Retinal pigment epithelial cell (primary cell): ENCODE results near the gene MYMK.

ENCODE experiments used
- DNase-seq: peaks from one replicate; pipeline ENCODE4 v3.0.0-alpha.2; 2010; ENCODE audit warnings: low read depth
- H3K4me3 ChIP-seq: 2 replicates; pipeline ENCODE4 v1.5.1; 2011; ENCODE audit warnings: mild to moderate bottlenecking, low read length, control low read depth, moderate library complexity
- CTCF ChIP-seq: conservative IDR thresholded peaks from 2 replicates; pipeline ENCODE4 v1.5.1; 2011; ENCODE audit warnings: low read depth, low read length, control low read depth, inconsistent platforms

Gene MYMK

GRCh38 chr9:133474853-133475252, 49.9 kb downstream of the MYMK start:
- no peak for DNase-seq
- TF ChIP-seq CTCF, result no peak
- H3K4me3 ChIP-seq, result no peak overlapping the region

- no peak for TF ChIP-seq CTCF
- H3K4me3 ChIP-seq, result no peak overlapping the region
- DNase-seq, result no peak
Measured at GRCh38 chr9:133474215-133474614, 50.5 kb downstream of the MYMK start.

GRCh38 chr9:133473743-133474142, 51.0 kb downstream of the MYMK start:
- H3K4me3 ChIP-seq, result no peak overlapping the region
- no peak for TF ChIP-seq CTCF
- no peak for DNase-seq

- DNase-seq, result no peak
- no peak for TF ChIP-seq CTCF
- H3K4me3 ChIP-seq, result no peak overlapping the region
Measured at GRCh38 chr9:133472753-133473378, 51.9 kb downstream of the MYMK start.

GRCh38 chr9:133472277-133472645, 52.5 kb downstream of the MYMK start:
- no peak for TF ChIP-seq CTCF
- H3K4me3 ChIP-seq, result no peak overlapping the region
- DNase-seq, result no peak

GRCh38 chr9:133471551-133472276, 53.0 kb downstream of the MYMK start:
- no peak for TF ChIP-seq CTCF
- no peak overlapping the region for H3K4me3 ChIP-seq
- DNase-seq, result no peak

- H3K4me3 ChIP-seq, result no peak overlapping the region
- TF ChIP-seq CTCF, result no peak
- no peak for DNase-seq
Measured at GRCh38 chr9:133470988-133471387, 53.8 kb downstream of the MYMK start.
